Trophoblast cell (in vitro differentiated cells and primary cell): ENCODE results near the gene MUC5AC.

Experiments
- DNase-seq, 2 donors: peaks; one replicate each; pipeline ENCODE4 v3.0.0-alpha.2; 2016
- H2AFZ ChIP-seq: 2 replicates; pipeline ENCODE4 v1.6.1; 2013; ENCODE audit warnings: low read length, moderate library complexity, mild to moderate bottlenecking; ENCODE audit not compliant: insufficient read depth, poor library complexity
- H2AK5ac ChIP-seq: 2 replicates; pipeline ENCODE4 v1.6.1; 2013; ENCODE audit warnings: mild to moderate bottlenecking, low read length
- H2BK120ac ChIP-seq: 2 replicates; pipeline ENCODE4 v1.6.1; 2013; ENCODE audit warnings: low read length, mild to moderate bottlenecking, moderate library complexity; ENCODE audit not compliant: insufficient read depth, poor library complexity
- H2BK12ac ChIP-seq: 2 replicates; pipeline ENCODE4 v1.6.1; 2013; ENCODE audit warnings: mild to moderate bottlenecking, low read length, moderate library complexity
- H2BK5ac ChIP-seq: 2 replicates; pipeline ENCODE4 v1.6.1; 2013; ENCODE audit warnings: low read length, low read depth, moderate library complexity, mild to moderate bottlenecking; ENCODE audit not compliant: poor library complexity
- H3K14ac ChIP-seq: 2 replicates; pipeline ENCODE4 v1.6.1; 2013; ENCODE audit warnings: mild to moderate bottlenecking, low read length
- H3K18ac ChIP-seq: 2 replicates; pipeline ENCODE4 v1.6.1; 2013; ENCODE audit warnings: mild to moderate bottlenecking, low read length
- H3K23ac ChIP-seq: 2 replicates; pipeline ENCODE4 v1.6.1; 2013; ENCODE audit warnings: low read length
- H3K27ac ChIP-seq: 2 replicates; pipeline ENCODE4 v1.5.1; 2013; ENCODE audit warnings: low read depth, mild to moderate bottlenecking, inconsistent platforms, low read length, moderate library complexity
- H3K27me3 ChIP-seq: 2 replicates; pipeline ENCODE4 v1.6.1; 2013; ENCODE audit warnings: inconsistent platforms, mild to moderate bottlenecking, low read length, moderate library complexity; ENCODE audit not compliant: insufficient read depth
- H3K36me3 ChIP-seq, 2 experiments: 1 replicate in 1 of 2; 2 replicates in 1 of 2; pipeline ENCODE4 v1.6.1; 2013; ENCODE audit warnings: low read length in 2 of 2, mild to moderate bottlenecking in 2 of 2, moderate library complexity in 1 of 2; ENCODE audit not compliant: insufficient read depth in 2 of 2, control insufficient read depth in 1 of 2
- H3K4ac ChIP-seq: 2 replicates; pipeline ENCODE4 v1.6.1; 2013; ENCODE audit warnings: low read depth, mild to moderate bottlenecking, low read length, moderate library complexity
- H3K4me1 ChIP-seq, 2 experiments: 1 replicate in 1 of 2; 2 replicates in 1 of 2; pipeline ENCODE4 v1.6.1; 2013; ENCODE audit warnings: low read length in 2 of 2, mild to moderate bottlenecking in 2 of 2, moderate library complexity in 1 of 2; ENCODE audit not compliant: insufficient read depth in 2 of 2, control insufficient read depth in 1 of 2
- H3K4me2 ChIP-seq: 2 replicates; pipeline ENCODE4 v1.6.1; 2013; ENCODE audit warnings: inconsistent platforms, mild to moderate bottlenecking, low read length, moderate library complexity
- H3K4me3 ChIP-seq: 2 replicates; pipeline ENCODE4 v1.5.1; 2013; ENCODE audit warnings: mild to moderate bottlenecking, low read depth, low read length, inconsistent platforms
- H3K79me1 ChIP-seq: one replicate; pipeline ENCODE4 v1.6.1; 2013; ENCODE audit warnings: low read length
- H3K79me2 ChIP-seq: 2 replicates; pipeline ENCODE4 v1.6.1; 2013; ENCODE audit warnings: low read length, mild to moderate bottlenecking; ENCODE audit not compliant: control insufficient read depth, insufficient read depth, poor library complexity
- H3K9ac ChIP-seq: 2 replicates; pipeline ENCODE4 v1.6.1; 2013; ENCODE audit warnings: mild to moderate bottlenecking, low read length
- H3K9me3 ChIP-seq: 2 replicates; pipeline ENCODE4 v1.6.1; 2013; ENCODE audit warnings: low read depth, mild to moderate bottlenecking, control low read depth, inconsistent platforms, low read length; ENCODE audit not compliant: insufficient read depth
- H4K12ac ChIP-seq: 2 replicates; pipeline ENCODE4 v1.6.1; 2013; ENCODE audit warnings: low read depth, mild to moderate bottlenecking, low read length, moderate library complexity
- H4K8ac ChIP-seq: 2 replicates; pipeline ENCODE4 v1.6.1; 2013; ENCODE audit warnings: low read depth, mild to moderate bottlenecking, low read length, moderate library complexity
- H4K91ac ChIP-seq: one replicate; pipeline ENCODE4 v1.6.1; 2013; ENCODE audit warnings: low read depth, mild to moderate bottlenecking, low read length, moderate library complexity
- WGBS: extraction: QIAGEN DNeasy Blood & Tissue Kit; methylation state at CpG from one replicate; pipeline ENCODE4 v1.1.7; 2013; ENCODE audit warnings: missing lambda C conversion rate; ENCODE audit not compliant: insufficient read length, insufficient coverage; ENCODE audit errors: extremely low coverage; 5-methylcytosine and 5-hydroxymethylcytosine counted together

The MUC5AC gene

GRCh38 chr11:1195682-1196515, 38.1 kb downstream of the MUC5AC start:
- H3K36me3 ChIP-seq = no peaks in the 10 kb centered on the region
- no peaks in the 10 kb centered on the region for H3K27me3 ChIP-seq
- H3K18ac ChIP-seq = no peak overlapping the region
- H3K4ac ChIP-seq = no peak overlapping the region
- H3K9me3 ChIP-seq = peaks cover 42% of the 10 kb centered on the region
- H3K23ac ChIP-seq = no peak overlapping the region
- no peak overlapping the region for H4K12ac ChIP-seq
- H4K91ac ChIP-seq = no peak overlapping the region
- no peak overlapping the region for H2BK120ac ChIP-seq
- no peaks in the 10 kb centered on the region for H3K79me1 ChIP-seq
- no peak overlapping the region for H2AFZ ChIP-seq
- WGBS = no CpG with 5 or more reads among the region's 41 CpGs
- H4K8ac ChIP-seq = no peak overlapping the region
- H2BK12ac ChIP-seq = no peak overlapping the region
- no peak overlapping the region for H2BK5ac ChIP-seq
- no peak overlapping the region for H3K14ac ChIP-seq
- no peaks in the 10 kb centered on the region for H3K4me1 ChIP-seq
- H3K4me3 ChIP-seq = no peak overlapping the region
- H2AK5ac ChIP-seq = no peak overlapping the region
- H3K9ac ChIP-seq = no peak overlapping the region
- no peaks in the 10 kb centered on the region for H3K79me2 ChIP-seq
- no peak for DNase-seq
- H3K27ac ChIP-seq = no peak overlapping the region
- H3K4me2 ChIP-seq = no peak overlapping the region

GRCh38 chr11:1196516-1197391, 39.0 kb downstream of the MUC5AC start:
- no peak overlapping the region for H2BK12ac ChIP-seq
- no peak overlapping the region for H2AK5ac ChIP-seq
- H3K27ac ChIP-seq = no peak overlapping the region
- H4K91ac ChIP-seq = no peak overlapping the region
- H2BK5ac ChIP-seq = no peak overlapping the region
- H2AFZ ChIP-seq = no peak overlapping the region
- no peak overlapping the region for H3K4me2 ChIP-seq
- H4K8ac ChIP-seq = no peak overlapping the region
- no peak overlapping the region for H3K14ac ChIP-seq
- H3K79me2 ChIP-seq = no peaks in the 10 kb centered on the region
- no peak overlapping the region for H4K12ac ChIP-seq
- no peaks in the 10 kb centered on the region for H3K27me3 ChIP-seq
- no peak for DNase-seq
- H2BK120ac ChIP-seq = no peak overlapping the region
- H3K4ac ChIP-seq = no peak overlapping the region
- H3K36me3 ChIP-seq = no peaks in the 10 kb centered on the region
- no peak overlapping the region for H3K9ac ChIP-seq
- no peaks in the 10 kb centered on the region for H3K79me1 ChIP-seq
- no peak overlapping the region for H3K4me3 ChIP-seq
- no peak overlapping the region for H3K18ac ChIP-seq
- peaks cover 37% of the 10 kb centered on the region for H3K9me3 ChIP-seq
- WGBS = no CpG with 5 or more reads among the region's 28 CpGs
- H3K4me1 ChIP-seq = no peaks in the 10 kb centered on the region
- no peak overlapping the region for H3K23ac ChIP-seq

- Histone ChIP-seq H4K12ac (no peak overlapping the region), H3K23ac (no peak overlapping the region), H3K27me3 (no peaks in the 10 kb centered on the region), H2BK120ac (no peak overlapping the region), H2AFZ (no peak overlapping the region), H4K8ac (no peak overlapping the region), H3K27ac (no peak overlapping the region), H3K36me3 (no peaks in the 10 kb centered on the region), H3K79me2 (no peaks in the 10 kb centered on the region), H3K14ac (no peak overlapping the region), H3K9me3 (peaks cover 32% of the 10 kb centered on the region), H3K9ac (no peak overlapping the region), H3K4ac (no peak overlapping the region), H2AK5ac (no peak overlapping the region), H3K18ac (no peak overlapping the region), H2BK12ac (no peak overlapping the region), H2BK5ac (no peak overlapping the region), H3K4me1 (no peaks in the 10 kb centered on the region), H3K79me1 (no peaks in the 10 kb centered on the region), H4K91ac (no peak overlapping the region), H3K4me3 (no peak overlapping the region), H3K4me2 (no peak overlapping the region)
- no CpG with 5 or more reads among the region's 29 CpGs for WGBS
- DNase-seq = no peak
These were observed 39.7 kb downstream of the MUC5AC start for GRCh38 chr11:1197431-1197885.

- no peak overlapping the region for H3K4ac ChIP-seq
- no peak overlapping the region for H2AFZ ChIP-seq
- no peak for DNase-seq
- no peak overlapping the region for H3K4me3 ChIP-seq
- H4K8ac ChIP-seq = no peak overlapping the region
- H4K12ac ChIP-seq = no peak overlapping the region
- no peak overlapping the region for H3K27ac ChIP-seq
- H3K27me3 ChIP-seq = no peaks in the 10 kb centered on the region
- H2BK120ac ChIP-seq = no peak overlapping the region
- H3K79me1 ChIP-seq = no peaks in the 10 kb centered on the region
- peaks cover 27% of the 10 kb centered on the region for H3K9me3 ChIP-seq
- no peak overlapping the region for H2BK12ac ChIP-seq
- no peak overlapping the region for H3K4me2 ChIP-seq
- no CpG with 5 or more reads among the region's 33 CpGs for WGBS
- no peak overlapping the region for H2BK5ac ChIP-seq
- H3K14ac ChIP-seq = no peak overlapping the region
- no peak overlapping the region for H3K9ac ChIP-seq
- H3K79me2 ChIP-seq = no peaks in the 10 kb centered on the region
- no peak overlapping the region for H2AK5ac ChIP-seq
- no peak overlapping the region for H3K18ac ChIP-seq
- no peaks in the 10 kb centered on the region for H3K4me1 ChIP-seq
- H4K91ac ChIP-seq = no peak overlapping the region
- H3K36me3 ChIP-seq = no peaks in the 10 kb centered on the region
- H3K23ac ChIP-seq = no peak overlapping the region
These were observed 40.3 kb downstream of the MUC5AC start for GRCh38 chr11:1197886-1198560.
